ENCODE data around the gene CARD6.
"Not testable (repeated sequence)": the region's sequence is repeated elsewhere in the genome, so short reads cannot be mapped to it uniquely, and the experiment has no call there.

Gene CARD6

DNA sequence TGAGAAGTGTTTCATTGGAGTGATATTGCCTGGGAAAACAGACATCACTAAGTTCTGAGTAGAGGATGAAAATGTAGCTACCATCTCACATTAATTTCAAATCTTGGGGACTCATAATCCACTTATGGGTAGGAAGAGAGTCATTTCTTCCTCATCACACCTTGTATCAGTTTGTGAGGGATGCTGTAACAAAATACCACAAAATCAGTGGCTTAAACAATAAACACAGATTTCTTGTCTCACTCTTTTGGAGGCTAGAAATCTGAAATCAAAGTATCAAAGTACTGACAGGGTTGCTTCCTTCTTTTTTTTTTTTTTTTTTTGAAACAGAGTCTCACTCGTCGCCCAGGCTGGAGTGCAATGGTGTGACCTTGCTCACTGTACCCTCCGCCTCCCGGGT, 3.4 kb downstream of the CARD6 start:
- no peaks in the 10 kb centered on the region for H3K36me3 ChIP-seq
- no peak for DNase-seq
- TF ChIP-seq, protein P1, sequence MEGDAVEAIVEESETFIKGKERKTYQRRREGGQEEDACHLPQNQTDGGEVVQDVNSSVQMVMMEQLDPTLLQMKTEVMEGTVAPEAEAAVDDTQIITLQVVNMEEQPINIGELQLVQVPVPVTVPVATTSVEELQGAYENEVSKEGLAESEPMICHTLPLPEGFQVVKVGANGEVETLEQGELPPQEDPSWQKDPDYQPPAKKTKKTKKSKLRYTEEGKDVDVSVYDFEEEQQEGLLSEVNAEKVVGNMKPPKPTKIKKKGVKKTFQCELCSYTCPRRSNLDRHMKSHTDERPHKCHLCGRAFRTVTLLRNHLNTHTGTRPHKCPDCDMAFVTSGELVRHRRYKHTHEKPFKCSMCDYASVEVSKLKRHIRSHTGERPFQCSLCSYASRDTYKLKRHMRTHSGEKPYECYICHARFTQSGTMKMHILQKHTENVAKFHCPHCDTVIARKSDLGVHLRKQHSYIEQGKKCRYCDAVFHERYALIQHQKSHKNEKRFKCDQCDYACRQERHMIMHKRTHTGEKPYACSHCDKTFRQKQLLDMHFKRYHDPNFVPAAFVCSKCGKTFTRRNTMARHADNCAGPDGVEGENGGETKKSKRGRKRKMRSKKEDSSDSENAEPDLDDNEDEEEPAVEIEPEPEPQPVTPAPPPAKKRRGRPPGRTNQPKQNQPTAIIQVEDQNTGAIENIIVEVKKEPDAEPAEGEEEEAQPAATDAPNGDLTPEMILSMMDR (IDR thresholded peaks at IDR 0.05; ENCODE audit: low read depth, low read length), result no peak
- no peak overlapping the region for H3K4me3 ChIP-seq (ENCODE audit: low read depth, low read length)
- H3K27ac ChIP-seq, result no peak overlapping the region
- H3K27me3 ChIP-seq (ENCODE audit: insufficient read depth, low read depth, severe bottlenecking), result no peaks in the 10 kb centered on the region
- no peaks in the 10 kb centered on the region for H3K9me3 ChIP-seq (ENCODE audit: severe bottlenecking)

DNA sequence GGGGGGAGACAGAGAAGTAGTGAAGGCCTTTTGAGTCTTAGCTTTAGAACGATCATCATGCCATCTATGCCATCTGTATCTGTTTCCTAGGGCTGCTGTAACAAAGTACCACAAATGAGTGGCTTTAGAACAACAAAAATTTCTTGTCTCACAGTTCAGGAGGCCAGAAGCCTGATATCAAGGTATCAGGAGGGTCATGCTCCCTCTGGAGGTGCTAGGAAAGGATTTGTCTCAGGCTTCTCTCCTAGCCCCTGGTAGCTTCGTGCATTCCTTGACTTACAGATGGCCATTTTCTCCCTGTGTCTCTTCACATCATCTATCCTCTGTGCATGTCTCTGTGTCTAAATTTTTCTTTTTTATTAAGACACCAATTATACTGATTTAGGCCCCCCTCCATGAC, 5.2 kb downstream of the CARD6 start:
- Histone ChIP-seq H3K27me3 (ENCODE audit: insufficient read depth, low read depth, severe bottlenecking) (no peaks in the 10 kb centered on the region), H3K9me3 (ENCODE audit: severe bottlenecking) (no peaks in the 10 kb centered on the region), H3K36me3 (no peaks in the 10 kb centered on the region), H3K27ac (no peak overlapping the region), H3K4me3 (ENCODE audit: low read depth, low read length) (no peak overlapping the region)
- no peak for DNase-seq
- TF ChIP-seq, protein P1 (IDR thresholded peaks at IDR 0.05; ENCODE audit: low read depth, low read length), result no peak

DNA sequence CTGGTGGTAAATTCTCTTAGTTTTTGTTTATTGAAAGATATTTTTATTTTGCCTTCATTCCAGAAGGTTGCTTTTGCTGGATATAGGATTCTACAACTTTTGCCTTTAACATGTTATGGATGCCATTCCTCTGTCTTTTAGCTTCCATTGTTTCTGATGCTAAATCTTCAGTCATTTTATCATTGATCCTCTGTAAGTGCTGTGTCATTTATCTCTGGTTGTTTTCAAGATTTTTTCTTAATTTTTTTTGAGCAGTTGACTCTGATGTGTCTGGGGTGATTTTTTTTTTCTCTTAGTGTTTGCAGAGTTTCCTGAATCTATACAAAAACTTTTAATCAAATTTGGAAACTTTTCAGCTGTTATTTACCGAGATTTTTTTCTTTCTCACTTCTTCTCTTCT, 6.4 kb downstream of the CARD6 start:
- Histone ChIP-seq H3K9me3 (ENCODE audit: severe bottlenecking) (no peaks in the 10 kb centered on the region), H3K27ac (no peak overlapping the region), H3K27me3 (ENCODE audit: insufficient read depth, low read depth, severe bottlenecking) (no peaks in the 10 kb centered on the region), H3K4me3 (ENCODE audit: low read depth, low read length) (no peak overlapping the region), H3K36me3 (no peaks in the 10 kb centered on the region)
- TF ChIP-seq, protein P1 (IDR thresholded peaks at IDR 0.05; ENCODE audit: low read depth, low read length), result no peak
- DNase-seq, result no peak

DNA sequence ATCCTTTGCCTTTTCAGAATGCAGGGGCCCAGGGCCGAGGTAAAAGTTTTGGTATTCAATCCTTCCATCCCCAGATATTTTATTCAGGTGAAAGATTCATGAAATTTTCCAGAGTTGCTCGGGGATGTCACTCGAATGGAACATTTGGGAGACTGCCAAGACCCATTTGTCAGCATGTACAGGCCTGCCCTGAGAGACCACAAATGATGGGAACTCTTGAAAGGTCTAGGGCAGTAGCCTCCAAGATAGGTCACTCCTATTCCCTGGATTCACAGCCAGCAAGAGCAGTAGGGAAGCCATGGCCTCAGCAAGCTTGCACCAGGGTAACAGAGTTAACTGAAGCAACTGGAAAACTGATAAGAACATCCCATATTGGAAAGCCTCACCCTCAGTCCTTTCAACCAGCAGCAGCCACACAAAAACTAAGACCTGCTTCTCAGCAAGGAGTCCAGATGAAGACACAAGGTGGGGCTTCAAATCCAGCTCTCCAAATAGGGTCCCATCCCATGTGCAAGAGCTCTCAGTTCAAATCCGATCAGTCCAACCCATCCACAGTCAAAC, 12.5 kb downstream of the CARD6 start:
- Histone ChIP-seq H3K27me3 (ENCODE audit: insufficient read depth, low read depth, severe bottlenecking) (no peaks in the 10 kb centered on the region), H3K4me3 (ENCODE audit: low read depth, low read length) (no peak overlapping the region), H3K9me3 (ENCODE audit: severe bottlenecking) (no peaks in the 10 kb centered on the region), H3K36me3 (no peaks in the 10 kb centered on the region), H3K27ac (no peak overlapping the region)
- DNase-seq, result no peak
- TF ChIP-seq, protein P1 (IDR thresholded peaks at IDR 0.05; ENCODE audit: low read depth, low read length), result no peak

DNA sequence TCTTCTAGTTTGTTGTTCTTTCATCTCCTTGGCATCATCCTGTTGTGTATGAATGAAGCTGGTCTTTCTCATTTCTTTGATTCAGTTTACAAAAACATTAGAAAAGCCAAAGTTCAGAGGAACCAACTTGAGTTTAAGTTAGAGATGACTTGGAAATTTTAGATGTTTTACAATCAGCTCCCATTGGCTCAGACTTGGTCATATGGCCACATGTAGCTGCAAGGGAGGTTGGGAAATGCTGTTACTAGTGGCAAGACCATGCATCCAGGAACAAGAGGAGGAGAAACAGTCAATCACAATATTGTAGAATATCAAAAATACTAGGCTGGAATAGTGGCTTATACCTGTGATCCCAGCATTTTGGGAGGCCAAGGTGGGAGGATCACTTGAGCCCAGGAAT, 19.5 kb downstream of the CARD6 start:
- Histone ChIP-seq H3K27ac (no peak overlapping the region), H3K4me3 (ENCODE audit: low read depth, low read length) (no peak overlapping the region), H3K9me3 (ENCODE audit: severe bottlenecking) (peaks cover 18% of the 10 kb centered on the region), H3K27me3 (ENCODE audit: insufficient read depth, low read depth, severe bottlenecking) (no peaks in the 10 kb centered on the region), H3K36me3 (no peaks in the 10 kb centered on the region)
- no peak for DNase-seq
- TF ChIP-seq, protein P1 (IDR thresholded peaks at IDR 0.05; ENCODE audit: low read depth, low read length), result no peak

DNA sequence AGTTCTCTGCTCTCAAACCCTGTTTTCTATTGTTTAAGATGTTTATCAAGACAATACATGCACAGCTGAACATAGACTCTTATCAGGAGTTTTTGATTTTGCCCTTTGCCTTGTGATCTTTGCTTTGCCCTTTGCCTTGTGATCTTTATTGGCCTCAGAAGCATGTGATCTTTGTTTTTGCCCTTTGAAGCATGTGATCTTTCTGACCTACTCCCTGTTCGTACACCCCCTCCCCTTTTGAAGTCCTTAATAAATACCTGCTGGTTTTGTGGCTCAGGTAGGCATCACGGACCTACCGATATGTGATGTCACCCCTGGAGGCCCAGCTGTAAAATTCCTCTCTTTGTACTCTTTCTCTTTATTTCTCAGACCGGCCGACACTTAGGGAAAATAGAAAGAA, 23.8 kb downstream of the CARD6 start:
- H3K27ac ChIP-seq; H3K27me3 ChIP-seq (ENCODE audit: insufficient read depth, low read depth, severe bottlenecking); DNase-seq; H3K4me3 ChIP-seq (ENCODE audit: low read depth, low read length); H3K36me3 ChIP-seq: not testable (repeated sequence)
- peaks cover 18% of the 10 kb centered on the region for H3K9me3 ChIP-seq (ENCODE audit: severe bottlenecking)
